Tibial artery (tissue), 4 donors: ENCODE measurements around the gene SMTNL2.

Experiments used
- DNase-seq, 2 donors: peaks; one replicate each; pipeline ENCODE4 v3.0.0-alpha.2; 2019
- H3K27ac ChIP-seq, 2 donors: fragments of 200-600 bp; sonication (generic) in 1 of 2; 1 replicate in 1 of 2; 2 replicates in 1 of 2; pipeline ENCODE4 v1.5.1; 2018 to 2019; ENCODE audit warnings: mild to moderate bottlenecking in 1 of 2
- H3K27me3 ChIP-seq, 2 donors: fragments of 200-600 bp; sonication (generic) in 1 of 2; one replicate each; pipeline versions ENCODE4 v1.5.1 to v1.6.0; 2016 to 2019
- H3K36me3 ChIP-seq, 3 donors: fragments of 200-600 bp; sonication (generic) in 2 of 3; one replicate each; pipeline ENCODE4 v1.5.1; 2016 to 2019; ENCODE audit warnings: mild to moderate bottlenecking in 2 of 3
- H3K4me1 ChIP-seq, 4 donors: fragments of 200-600 bp; sonication (generic) in 2 of 4; 1 replicate in 3 of 4; 2 replicates in 1 of 4; pipeline ENCODE4 v1.5.1; 2016 to 2019
- H3K4me3 ChIP-seq, 2 donors: fragments of 200-600 bp; sonication (generic) in 1 of 2; 1 replicate in 1 of 2; 2 replicates in 1 of 2; pipeline ENCODE4 v1.5.1; 2018 to 2019; ENCODE audit warnings: mild to moderate bottlenecking in 2 of 2
- H3K9me3 ChIP-seq, 3 donors: fragments of 200-600 bp; sonication (generic) in 1 of 3; one replicate each; pipeline ENCODE4 v1.5.1; 2016 to 2019
- CTCF ChIP-seq, 2 experiments: fragments of 200-600 bp in 1 of 2; fragments of 450-650 bp in 1 of 2; IDR thresholded peaks; one replicate each; pipeline ENCODE4 v1.5.1; 2017 to 2019; ENCODE audit warnings: antibody characterized with exemption in 2 of 2, mild to moderate bottlenecking in 1 of 2, moderate library complexity in 1 of 2
- intact Hi-C: fragments of 100-400 bp; cut with DNase I; formaldehyde crosslinking; loops from one replicate; pipeline ENCODE4 v1.15.0; 2023; ENCODE audit warnings: low total_unique reads

The SMTNL2 gene

GRCh38 chr17:4616476-4616875, 32.1 kb downstream of the SMTNL2 start:
- intact Hi-C loops: no loop called here
- no peaks in the 10 kb centered on the region for H3K9me3 ChIP-seq
- H3K36me3 ChIP-seq: no peaks in the 10 kb centered on the region
- no peak for DNase-seq
- no peaks in the 10 kb centered on the region for H3K4me1 ChIP-seq
- H3K27ac ChIP-seq: no peak overlapping the region
- no peak for TF ChIP-seq CTCF (IDR thresholded peaks at IDR 0.05)
- H3K27me3 ChIP-seq: peaks cover 0 to 22% of the 10 kb centered on the region in 2 donors
- no peak overlapping the region for H3K4me3 ChIP-seq

GRCh38 chr17:4617090-4617489, 32.8 kb downstream of the SMTNL2 start:
- no peaks in the 10 kb centered on the region for H3K36me3 ChIP-seq
- no peak for DNase-seq
- intact Hi-C loops: no loop called here
- peaks cover 0 to 22% of the 10 kb centered on the region in 2 donors for H3K27me3 ChIP-seq
- H3K9me3 ChIP-seq: no peaks in the 10 kb centered on the region
- H3K27ac ChIP-seq: no peak overlapping the region
- no peak overlapping the region for H3K4me3 ChIP-seq
- no peaks in the 10 kb centered on the region for H3K4me1 ChIP-seq
- no peak for TF ChIP-seq CTCF (IDR thresholded peaks at IDR 0.05)

- H3K36me3 ChIP-seq: no peaks in the 10 kb centered on the region
- no peak for TF ChIP-seq CTCF (IDR thresholded peaks at IDR 0.05)
- H3K4me1 ChIP-seq: no peaks in the 10 kb centered on the region
- peaks cover 0 to 22% of the 10 kb centered on the region in 2 donors for H3K27me3 ChIP-seq
- H3K4me3 ChIP-seq: no peak overlapping the region
- H3K27ac ChIP-seq: no peak overlapping the region
- intact Hi-C loops: no loop called here
- no peaks in the 10 kb centered on the region for H3K9me3 ChIP-seq
- DNase-seq: no peak
Observed at GRCh38 chr17:4617590-4618351, 33.4 kb downstream of the SMTNL2 start.

- TF ChIP-seq CTCF (IDR thresholded peaks at IDR 0.05): no peak
- Histone ChIP-seq H3K27me3 (peaks cover 0 to 18% of the 10 kb centered on the region in 2 donors), H3K4me3 (no peak overlapping the region), H3K36me3 (no peaks in the 10 kb centered on the region), H3K9me3 (no peaks in the 10 kb centered on the region), H3K4me1 (peaks cover 0 to 5% (median 2%) of the 10 kb centered on the region in 4 donors), H3K27ac (no peak overlapping the region)
- intact Hi-C loops: no loop called here
- no peak for DNase-seq
Observed at GRCh38 chr17:4620531-4621101, 36.3 kb downstream of the SMTNL2 start.

GRCh38 chr17:4622375-4622774, 38.0 kb downstream of the SMTNL2 start:
- H3K4me3 ChIP-seq: no peak overlapping the region
- H3K27me3 ChIP-seq: peaks cover 0 to 8% of the 10 kb centered on the region in 2 donors
- intact Hi-C loops: no loop called here
- H3K27ac ChIP-seq: no peak overlapping the region
- peaks cover 0 to 7% (median 4%) of the 10 kb centered on the region in 4 donors for H3K4me1 ChIP-seq
- no peaks in the 10 kb centered on the region for H3K36me3 ChIP-seq
- DNase-seq: no peak
- TF ChIP-seq CTCF (IDR thresholded peaks at IDR 0.05): no peak
- H3K9me3 ChIP-seq: no peaks in the 10 kb centered on the region
